ENCODE measurements around the gene CHD9.
"Not testable (repeated sequence)": the region's sequence is repeated elsewhere in the genome, so short reads cannot be mapped to it uniquely, and the experiment has no call there.

The CHD9 gene

GRCh38 chr16:53261276-53261675, 206.5 kb downstream of the CHD9 start:
- no peak overlapping the region for H3K4me3 ChIP-seq (ENCODE audit: low read depth, low read length)
- TF ChIP-seq CTCF (IDR thresholded peaks at IDR 0.05; ENCODE audit: control insufficient read depth, extremely low read depth, insufficient read depth), result no peak

GRCh38 chr16:53262645-53263044, 207.9 kb downstream of the CHD9 start:
- H3K4me3 ChIP-seq (ENCODE audit: low read depth, low read length), result no peak overlapping the region
- no peak for DNase-seq (ENCODE audit: low read depth)
- no peak for TF ChIP-seq CTCF (IDR thresholded peaks at IDR 0.05; ENCODE audit: control insufficient read depth, extremely low read depth, insufficient read depth)

More at GRCh38 chr16:53261276-53261675, 206.5 kb downstream of the CHD9 start:
- DNase-seq (ENCODE audit: low read depth), result no peak

GRCh38 chr16:53266156-53266555, 211.4 kb downstream of the CHD9 start:
- H3K4me3 ChIP-seq (ENCODE audit: low read depth, low read length), result no peak overlapping the region
- DNase-seq (ENCODE audit: low read depth), result no peak
- TF ChIP-seq CTCF (IDR thresholded peaks at IDR 0.05; ENCODE audit: control insufficient read depth, extremely low read depth, insufficient read depth), result no peak

GRCh38 chr16:53278498-53278897, 223.7 kb downstream of the CHD9 start:
- not testable (repeated sequence) for DNase-seq (ENCODE audit: low read depth); H3K4me3 ChIP-seq (ENCODE audit: low read depth, low read length)

GRCh38 chr16:53281280-53281679, 226.5 kb downstream of the CHD9 start:
- H3K4me3 ChIP-seq (ENCODE audit: low read depth, low read length), result no peak overlapping the region
- no peak for TF ChIP-seq CTCF (IDR thresholded peaks at IDR 0.05; ENCODE audit: control insufficient read depth, extremely low read depth, insufficient read depth)
- no peak for DNase-seq (ENCODE audit: low read depth)

- DNase-seq (ENCODE audit: low read depth), result peak; percentile 54
- H3K4me3 ChIP-seq (ENCODE audit: low read depth, low read length), result no peak overlapping the region
Measured at GRCh38 chr16:53281859-53282258, 227.1 kb downstream of the CHD9 start.

GRCh38 chr16:53282328-53282727, 227.5 kb downstream of the CHD9 start:
- DNase-seq (ENCODE audit: low read depth), result no peak
- no peak for TF ChIP-seq CTCF (IDR thresholded peaks at IDR 0.05; ENCODE audit: control insufficient read depth, extremely low read depth, insufficient read depth)
- no peak overlapping the region for H3K4me3 ChIP-seq (ENCODE audit: low read depth, low read length)

More at GRCh38 chr16:53281859-53282258, 227.1 kb downstream of the CHD9 start:
- TF ChIP-seq CTCF (IDR thresholded peaks at IDR 0.05; ENCODE audit: control insufficient read depth, extremely low read depth, insufficient read depth), result no peak
